Stimulated activated CD8-positive, alpha-beta memory T cell treated with anti-CD3 and anti-CD28 coated beads, Interleukin-2, amount 100 ng/mL, for 48 hours (primary cell): ENCODE results near the gene AATF.
"Not testable (repeated sequence)": the region's sequence is repeated elsewhere in the genome, so short reads cannot be mapped to it uniquely, and the experiment has no call there.

Experiments
- DNase-seq, 2 donors: peaks; one replicate each; pipeline ENCODE4 v3.0.0-alpha.2; 2020; ENCODE audit warnings: low read depth in 2 of 2

Gene AATF

GRCh38 chr17:37047631-37048104 lies 98.9 kb downstream of the AATF start:
- DNase-seq, result peak; percentile 52 to 75

GRCh38 chr17:37048811-37049210 lies 100.1 kb downstream of the AATF start:
- DNase-seq, result no peak

- DNase-seq, result no peak
These were observed 102.2 kb downstream of the AATF start for GRCh38 chr17:37050920-37051319.

GRCh38 chr17:37051381-37051780 lies 102.6 kb downstream of the AATF start:
- no peak for DNase-seq

GRCh38 chr17:37051833-37052232 lies 103.1 kb downstream of the AATF start:
- DNase-seq, result no peak

GRCh38 chr17:37052450-37052849 lies 103.7 kb downstream of the AATF start:
- no peak for DNase-seq

GRCh38 chr17:37054894-37055293 lies 106.1 kb downstream of the AATF start:
- DNase-seq, result no peak

GRCh38 chr17:37056622-37057021 lies 107.9 kb downstream of the AATF start:
- no peak for DNase-seq

GRCh38 chr17:37059493-37059892 lies 110.7 kb downstream of the AATF start:
- DNase-seq, result no peak

- DNase-seq, result no peak
These were observed 111.3 kb downstream of the AATF start for GRCh38 chr17:37060094-37060493.

- no peak for DNase-seq
These were observed 112.2 kb downstream of the AATF start for GRCh38 chr17:37060928-37061327.

GRCh38 chr17:37062021-37062420 lies 113.3 kb downstream of the AATF start:
- DNase-seq, result no peak

- DNase-seq, result no peak
These were observed 115.5 kb downstream of the AATF start for GRCh38 chr17:37064206-37064605.

- no peak for DNase-seq
These were observed 116.2 kb downstream of the AATF start for GRCh38 chr17:37064956-37065355.

- no peak for DNase-seq
These were observed 117.0 kb downstream of the AATF start for GRCh38 chr17:37065486-37066321.

GRCh38 chr17:37066322-37067255 lies 117.8 kb downstream of the AATF start:
- DNase-seq, result no peak

- no peak for DNase-seq
These were observed 118.9 kb downstream of the AATF start for GRCh38 chr17:37067555-37068111.

- DNase-seq, result no peak
These were observed 119.5 kb downstream of the AATF start for GRCh38 chr17:37068266-37068665.

- DNase-seq, result no peak
These were observed 120.3 kb downstream of the AATF start for GRCh38 chr17:37069087-37069486.

GRCh38 chr17:37073464-37073863 lies 124.7 kb downstream of the AATF start:
- not testable (repeated sequence) for DNase-seq

GRCh38 chr17:37079065-37079708 lies 130.4 kb downstream of the AATF start:
- DNase-seq, result no peak

GRCh38 chr17:37079735-37080134 lies 131.0 kb downstream of the AATF start:
- no peak for DNase-seq
